ENCODE data around the gene RNF126. TPM values are rescaled to one million over a fixed set of nuclear protein-coding genes. Genes with fewer than 3 reads are reported as not detected.
"Not testable (repeated sequence)": the region's sequence is repeated elsewhere in the genome, so short reads cannot be mapped to it uniquely, and the experiment has no call there.

The RNF126 gene
- total RNA-seq, 1 donor from 2014 or later: 19.7 TPM

- ATAC-seq: no peak
- intact Hi-C loops (cut with DNase I): no loop called here
Measured at GRCh38 chr19:670609-671075, 7.6 kb upstream of the RNF126 start.

GRCh38 chr19:668675-669434 is 5.8 kb upstream of the RNF126 start:
- ATAC-seq; intact Hi-C loops (cut with DNase I); DNase-seq (ENCODE audit: missing footprints): not testable (repeated sequence)

More at GRCh38 chr19:670609-671075, 7.6 kb upstream of the RNF126 start:
- no peak for DNase-seq (ENCODE audit: missing footprints)

- intact Hi-C loops (cut with DNase I); ATAC-seq; DNase-seq (ENCODE audit: missing footprints): not testable (repeated sequence)
Measured at GRCh38 chr19:666985-667573, 4.1 kb upstream of the RNF126 start.

- intact Hi-C loops (cut with DNase I): loop anchor here (1.0 to 5.0 kb wide), 2 partner anchors 69 to 88 kb away; no protein-coding TSS in a partner anchor
- peak; percentile 41 for ATAC-seq
- DNase-seq (ENCODE audit: missing footprints): peak; percentile 90
Measured at GRCh38 chr19:664913-665443, 2.0 kb upstream of the RNF126 start.

GRCh38 chr19:663682-664117 is 686 bp upstream of the RNF126 start:
- intact Hi-C loops (cut with DNase I): loop anchor here (1.0 to 5.0 kb wide), 2 partner anchors 17 to 86 kb away; no protein-coding TSS in a partner anchor
- DNase-seq (ENCODE audit: missing footprints) (no peak), ATAC-seq (peak; percentile 11)

GRCh38 chr19:662207-662961 is 630 bp downstream of the RNF126 start:
- intact Hi-C loops (cut with DNase I): loop anchor here (5.0 kb wide), 1 partner anchor 85 kb away; no protein-coding TSS in a partner anchor
- ATAC-seq (no peak), DNase-seq (ENCODE audit: missing footprints) (peak; percentile 81)

- intact Hi-C loops (cut with DNase I): loop anchor here (5.0 kb wide), 1 partner anchor 84 kb away; no protein-coding TSS in a partner anchor
- DNase-seq (ENCODE audit: missing footprints): no peak
- ATAC-seq: no peak
Measured at GRCh38 chr19:661427-662196, 1.4 kb downstream of the RNF126 start.

- DNase-seq (ENCODE audit: missing footprints): no peak
- intact Hi-C loops (cut with DNase I): loop anchor here (5.0 kb wide), 1 partner anchor 84 kb away; no protein-coding TSS in a partner anchor
- no peak for ATAC-seq
Measured at GRCh38 chr19:660793-661426, 2.1 kb downstream of the RNF126 start.

- intact Hi-C loops (cut with DNase I): no loop called here
- peak; percentile 26 for ATAC-seq
- DNase-seq (ENCODE audit: missing footprints): peak; percentile 86
Measured at GRCh38 chr19:658916-659839, 3.8 kb downstream of the RNF126 start.

- no peak for DNase-seq (ENCODE audit: missing footprints)
- intact Hi-C loops (cut with DNase I): no loop called here
- ATAC-seq: no peak
Measured at GRCh38 chr19:658059-658839, 4.8 kb downstream of the RNF126 start.

GRCh38 chr19:657611-658010 is 5.4 kb downstream of the RNF126 start:
- no peak for ATAC-seq
- no peak for DNase-seq (ENCODE audit: missing footprints)

GRCh38 chr19:656751-657559 is 6.1 kb downstream of the RNF126 start:
- ATAC-seq: no peak
- DNase-seq (ENCODE audit: missing footprints): no peak
- intact Hi-C loops (cut with DNase I): no loop called here

More at GRCh38 chr19:657611-658010, 5.4 kb downstream of the RNF126 start:
- intact Hi-C loops (cut with DNase I): no loop called here

- intact Hi-C loops (cut with DNase I): no loop called here
- ATAC-seq: no peak
- no peak for DNase-seq (ENCODE audit: missing footprints)
Measured at GRCh38 chr19:655691-656090, 7.3 kb downstream of the RNF126 start.

GRCh38 chr19:653425-653824 is 9.6 kb downstream of the RNF126 start:
- no peak for ATAC-seq
- intact Hi-C loops (cut with DNase I): no loop called here
- no peak for DNase-seq (ENCODE audit: missing footprints)
